OCI-LY3 (cell line): Measurements from ENCODE around the gene CD200R1.

Experiments
- EZH2phosphoT487 ChIP-seq: fragments of 200-600 bp; shearing (Covaris generic); IDR thresholded peaks from 2 replicates; pipeline ENCODE4 v1.6.1; 2018; ENCODE audit warnings: antibody characterized with exemption, mixed run types, low read depth
- TF ChIP-seq, protein P1 (sequence below): fragments of 200-600, 300-600 bp; sonication (generic); IDR thresholded peaks from 2 replicates; pipeline ENCODE4 v1.5.1; 2014; ENCODE audit warnings: antibody characterized with exemption, low read length, low read depth

GRCh38 chr3:112956351-112956750 lies 18.6 kb downstream of the CD200R1 start:
- no peak for TF ChIP-seq EZH2phosphoT487
- TF ChIP-seq, protein P1, sequence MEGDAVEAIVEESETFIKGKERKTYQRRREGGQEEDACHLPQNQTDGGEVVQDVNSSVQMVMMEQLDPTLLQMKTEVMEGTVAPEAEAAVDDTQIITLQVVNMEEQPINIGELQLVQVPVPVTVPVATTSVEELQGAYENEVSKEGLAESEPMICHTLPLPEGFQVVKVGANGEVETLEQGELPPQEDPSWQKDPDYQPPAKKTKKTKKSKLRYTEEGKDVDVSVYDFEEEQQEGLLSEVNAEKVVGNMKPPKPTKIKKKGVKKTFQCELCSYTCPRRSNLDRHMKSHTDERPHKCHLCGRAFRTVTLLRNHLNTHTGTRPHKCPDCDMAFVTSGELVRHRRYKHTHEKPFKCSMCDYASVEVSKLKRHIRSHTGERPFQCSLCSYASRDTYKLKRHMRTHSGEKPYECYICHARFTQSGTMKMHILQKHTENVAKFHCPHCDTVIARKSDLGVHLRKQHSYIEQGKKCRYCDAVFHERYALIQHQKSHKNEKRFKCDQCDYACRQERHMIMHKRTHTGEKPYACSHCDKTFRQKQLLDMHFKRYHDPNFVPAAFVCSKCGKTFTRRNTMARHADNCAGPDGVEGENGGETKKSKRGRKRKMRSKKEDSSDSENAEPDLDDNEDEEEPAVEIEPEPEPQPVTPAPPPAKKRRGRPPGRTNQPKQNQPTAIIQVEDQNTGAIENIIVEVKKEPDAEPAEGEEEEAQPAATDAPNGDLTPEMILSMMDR: no peak
